HG03460 (cell line): Measurements from ENCODE around the gene PDZRN3.

Experiments
- ATAC-seq: cut with Tn5 transposase; IDR thresholded peaks from one replicate; pipeline ENCODE4 v1.9.1; 2021; ENCODE audit not compliant: unreplicated experiment

PDZRN3 gene

GRCh38 chr3:73401059-73401458 lies 223.7 kb downstream of the PDZRN3 start:
- ATAC-seq, result no peak

GRCh38 chr3:73399666-73400253 lies 225.0 kb downstream of the PDZRN3 start:
- ATAC-seq, result no peak

- no peak for ATAC-seq
Observed at GRCh38 chr3:73399106-73399505, 225.6 kb downstream of the PDZRN3 start.

GRCh38 chr3:73398084-73398483 lies 226.7 kb downstream of the PDZRN3 start:
- no peak for ATAC-seq

GRCh38 chr3:73394240-73394639 lies 230.5 kb downstream of the PDZRN3 start:
- ATAC-seq, result no peak

- ATAC-seq, result no peak
Observed at GRCh38 chr3:73393005-73393404, 231.7 kb downstream of the PDZRN3 start.

- no peak for ATAC-seq
Observed at GRCh38 chr3:73391984-73392383, 232.8 kb downstream of the PDZRN3 start.

- no peak for ATAC-seq
Observed at GRCh38 chr3:73389928-73390327, 234.8 kb downstream of the PDZRN3 start.

GRCh38 chr3:73389117-73389813 lies 235.5 kb downstream of the PDZRN3 start:
- ATAC-seq, result no peak

- ATAC-seq, result no peak
Observed at GRCh38 chr3:73385568-73385967, 239.2 kb downstream of the PDZRN3 start.

- no peak for ATAC-seq
Observed at GRCh38 chr3:73384091-73384906, 240.4 kb downstream of the PDZRN3 start.

- no peak for ATAC-seq
Observed at GRCh38 chr3:73383470-73384049, 241.2 kb downstream of the PDZRN3 start.

GRCh38 chr3:73381551-73381950 lies 243.2 kb downstream of the PDZRN3 start:
- no peak for ATAC-seq

- ATAC-seq, result no peak
Observed at GRCh38 chr3:73380735-73381532, 243.8 kb downstream of the PDZRN3 start.

- ATAC-seq, result no peak
Observed at GRCh38 chr3:73379465-73379864, 245.3 kb downstream of the PDZRN3 start.

GRCh38 chr3:73378207-73378606 lies 246.5 kb downstream of the PDZRN3 start:
- ATAC-seq, result no peak

- ATAC-seq, result no peak
Observed at GRCh38 chr3:73365756-73366397, 258.9 kb downstream of the PDZRN3 start.

- no peak for ATAC-seq
Observed at GRCh38 chr3:73364517-73364916, 260.2 kb downstream of the PDZRN3 start.

- no peak for ATAC-seq
Observed at GRCh38 chr3:73363093-73363492, 261.6 kb downstream of the PDZRN3 start.

- no peak for ATAC-seq
Observed at GRCh38 chr3:73361591-73361990, 263.1 kb downstream of the PDZRN3 start.
